Neuronal stem cell (in vitro differentiated cells): ENCODE measurements around the gene AVPR1B. TPM values are rescaled to one million over a fixed set of nuclear protein-coding genes. Genes with fewer than 3 reads are reported as not detected.
"Not testable (repeated sequence)": the region's sequence is repeated elsewhere in the genome, so short reads cannot be mapped to it uniquely, and the experiment has no call there.

Source experiments
- DNase-seq: peaks from one replicate; pipeline ENCODE4 v3.0.0-alpha.2; 2013; ENCODE audit warnings: low spot score
- H2AFZ ChIP-seq: one replicate; pipeline ENCODE4 v1.6.1; 2013; ENCODE audit warnings: mild to moderate bottlenecking, low read length, inconsistent platforms
- H2AK5ac ChIP-seq: 2 replicates; pipeline ENCODE4 v1.6.1; 2013; ENCODE audit warnings: low read depth, mild to moderate bottlenecking, inconsistent platforms, low read length, moderate library complexity, mixed read lengths
- H2BK120ac ChIP-seq: 2 replicates; pipeline ENCODE4 v1.6.1; 2013; ENCODE audit warnings: low read depth, mild to moderate bottlenecking, inconsistent platforms, low read length, moderate library complexity, mixed read lengths
- H2BK12ac ChIP-seq: one replicate; pipeline ENCODE4 v1.6.1; 2013; ENCODE audit warnings: low read length, inconsistent platforms
- H2BK15ac ChIP-seq: 2 replicates; pipeline ENCODE4 v1.6.1; 2013; ENCODE audit warnings: mild to moderate bottlenecking, low read length, inconsistent platforms, mixed read lengths
- H2BK5ac ChIP-seq: one replicate; pipeline ENCODE4 v1.6.1; 2013; ENCODE audit warnings: inconsistent platforms, mild to moderate bottlenecking, low read length, moderate library complexity
- H3K14ac ChIP-seq: one replicate; pipeline ENCODE4 v1.6.1; 2013; ENCODE audit warnings: low read length, inconsistent platforms
- H3K18ac ChIP-seq: 2 replicates; pipeline ENCODE4 v1.6.1; 2013; ENCODE audit warnings: low read length, inconsistent platforms
- H3K23ac ChIP-seq: 2 replicates; pipeline ENCODE4 v1.6.1; 2013; ENCODE audit warnings: low read depth, mild to moderate bottlenecking, mixed read lengths, low read length, inconsistent platforms; ENCODE audit not compliant: poor library complexity
- H3K27ac ChIP-seq: replicated peaks from 3 replicates; pipeline ENCODE4 v1.5.1; 2013; ENCODE audit warnings: low read length, inconsistent platforms
- H3K27me3 ChIP-seq, 3 experiments: 2 replicates each; pipeline ENCODE4 v1.6.1; 2013; ENCODE audit warnings: low read length in 3 of 3, mild to moderate bottlenecking in 2 of 3, inconsistent platforms in 1 of 3, low read depth in 1 of 3, mixed read lengths in 1 of 3, moderate library complexity in 1 of 3; ENCODE audit not compliant: control insufficient read depth in 3 of 3, insufficient read depth in 3 of 3
- H3K36me3 ChIP-seq, 2 donors: replicated peaks in 1 of 2; 2 replicates each; pipeline ENCODE4 v1.6.1; 2013; ENCODE audit warnings: low read length in 2 of 2; ENCODE audit not compliant: control insufficient read depth in 2 of 2, insufficient read depth in 2 of 2
- H3K4ac ChIP-seq: 2 replicates; pipeline ENCODE4 v1.6.1; 2013; ENCODE audit warnings: inconsistent platforms, mild to moderate bottlenecking, low read length, moderate library complexity
- H3K4me1 ChIP-seq, 2 donors: 1 replicate in 1 of 2; 2 replicates in 1 of 2; pipeline ENCODE4 v1.6.1; 2013; ENCODE audit warnings: low read length in 2 of 2, low read depth in 1 of 2; ENCODE audit not compliant: control insufficient read depth in 2 of 2, insufficient read depth in 1 of 2
- H3K4me2 ChIP-seq: one replicate; pipeline ENCODE4 v1.6.1; 2013; ENCODE audit warnings: mild to moderate bottlenecking, low read length, inconsistent platforms; ENCODE audit not compliant: insufficient read depth, poor library complexity, severe bottlenecking
- H3K4me3 ChIP-seq, 2 donors: 2 replicates each; pipeline ENCODE4 v1.5.1; 2013; ENCODE audit warnings: low read length in 2 of 2, mild to moderate bottlenecking in 2 of 2, inconsistent platforms in 1 of 2, moderate library complexity in 1 of 2
- H3K79me1 ChIP-seq: one replicate; pipeline ENCODE4 v1.6.1; 2013; ENCODE audit warnings: low read depth, mild to moderate bottlenecking, inconsistent platforms, low read length, moderate library complexity
- H3K9ac ChIP-seq: one replicate; pipeline ENCODE4 v1.6.1; 2013; ENCODE audit warnings: mild to moderate bottlenecking, low read depth, low read length, inconsistent platforms; ENCODE audit not compliant: poor library complexity
- H3K9me3 ChIP-seq, 2 donors: replicated peaks in 1 of 2; 2 replicates each; pipeline versions ENCODE3 to v1.6.1; 2013; ENCODE audit warnings: low read length in 2 of 2, mild to moderate bottlenecking in 2 of 2, inconsistent platforms in 1 of 2, low read depth in 1 of 2, mixed read lengths in 1 of 2, moderate library complexity in 1 of 2; ENCODE audit not compliant: control insufficient read depth in 2 of 2, insufficient read depth in 1 of 2
- H4K8ac ChIP-seq: one replicate; pipeline ENCODE4 v1.6.1; 2013; ENCODE audit warnings: low read depth, mild to moderate bottlenecking, inconsistent platforms, low read length, moderate library complexity
- H4K91ac ChIP-seq: one replicate; pipeline ENCODE4 v1.6.1; 2013; ENCODE audit warnings: low read length, low read depth, mild to moderate bottlenecking, inconsistent platforms; ENCODE audit not compliant: poor library complexity
- WGBS, 2 donors: extraction: QIAGEN DNeasy Blood & Tissue Kit; methylation state at CpG; one replicate each; pipeline ENCODE4 v1.1.7; 2013; ENCODE audit warnings: missing lambda C conversion rate in 2 of 2, mixed read lengths in 1 of 2; ENCODE audit not compliant: insufficient read length in 2 of 2, insufficient replicate concordance in 1 of 2; ENCODE audit errors: extremely low coverage in 2 of 2; 5-methylcytosine and 5-hydroxymethylcytosine counted together
- small RNA-seq: library from polyadenylated mRNA; stranded (forward); fragments of <200 nt; extraction: miRNeasy Mini kit (QIAGEN cat#:217004); gene quantifications from one replicate; pipeline ENCODE3, GENCODE V24; 2013; ENCODE audit not compliant: insufficient read depth

The AVPR1B gene

GRCh38 chr1:206064001-206064400 is 53.2 kb downstream of the AVPR1B start:
- not testable (repeated sequence) for H2AK5ac ChIP-seq, H3K18ac ChIP-seq, H3K4ac ChIP-seq, H2BK15ac ChIP-seq, H3K4me3 ChIP-seq, H2AFZ ChIP-seq, H2BK5ac ChIP-seq, H2BK120ac ChIP-seq, H2BK12ac ChIP-seq, H3K27ac ChIP-seq, H4K91ac ChIP-seq, H3K14ac ChIP-seq, H3K27me3 ChIP-seq, H3K4me2 ChIP-seq, DNase-seq, H3K36me3 ChIP-seq, H4K8ac ChIP-seq, H3K9ac ChIP-seq, H3K79me1 ChIP-seq, H3K23ac ChIP-seq, H3K4me1 ChIP-seq
- peaks cover 3 to 12% of the 10 kb centered on the region in 2 donors for H3K9me3 ChIP-seq
- WGBS, 2 donors: no CpG with 5 or more reads among the region's 35 CpGs

- Histone ChIP-seq H3K27me3 (peaks cover 0 to 3% (median 0%) of the 10 kb centered on the region in 3 experiments), H3K18ac (no peak overlapping the region), H3K27ac (no peak overlapping the region), H2AFZ (no peak overlapping the region), H2BK12ac (no peak overlapping the region), H3K4me1 (no peaks in the 10 kb centered on the region), H3K4me3 (peak overlapping the region in 1 of 2 donors; percentile 14), H3K36me3 (no peaks in the 10 kb centered on the region), H3K9ac (peak overlapping the region; percentile 0), H3K4ac (no peak overlapping the region), H4K8ac (no peak overlapping the region), H4K91ac (no peak overlapping the region), H2AK5ac (no peak overlapping the region), H3K79me1 (no peaks in the 10 kb centered on the region), H3K9me3 (peaks cover 3 to 12% of the 10 kb centered on the region in 2 donors), H3K4me2 (no peak overlapping the region), H2BK15ac (peak overlapping the region; percentile 37), H3K14ac (peak overlapping the region; percentile 87), H2BK120ac (no peak overlapping the region), H2BK5ac (no peak overlapping the region), H3K23ac (no peak overlapping the region)
- no CpG with 5 or more reads among the region's 6 CpGs for WGBS, 2 donors
- no peak for DNase-seq
Observed at GRCh38 chr1:206062464-206062863, 54.7 kb downstream of the AVPR1B start.

- no peak overlapping the region for H3K4me2 ChIP-seq
- no peak overlapping the region for H3K4ac ChIP-seq
- H2BK15ac ChIP-seq: no peak overlapping the region
- no peak overlapping the region for H2BK5ac ChIP-seq
- peaks cover 0 to 3% (median 0%) of the 10 kb centered on the region in 3 experiments for H3K27me3 ChIP-seq
- no peak overlapping the region for H4K91ac ChIP-seq
- DNase-seq: no peak
- no peak overlapping the region for H3K27ac ChIP-seq
- no peak overlapping the region for H2AFZ ChIP-seq
- no peak overlapping the region for H3K9ac ChIP-seq
- no peak overlapping the region for H3K23ac ChIP-seq
- H3K4me3 ChIP-seq: no peak overlapping the region
- no peak overlapping the region for H3K18ac ChIP-seq
- peaks cover 3 to 12% of the 10 kb centered on the region in 2 donors for H3K9me3 ChIP-seq
- no peak overlapping the region for H2BK120ac ChIP-seq
- H4K8ac ChIP-seq: no peak overlapping the region
- H2BK12ac ChIP-seq: no peak overlapping the region
- no peak overlapping the region for H2AK5ac ChIP-seq
- H3K14ac ChIP-seq: peak overlapping the region; percentile 57
- no peaks in the 10 kb centered on the region for H3K36me3 ChIP-seq
- H3K79me1 ChIP-seq: no peaks in the 10 kb centered on the region
- WGBS, 2 donors: no CpG with 5 or more reads among the region's 3 CpGs
- H3K4me1 ChIP-seq: no peaks in the 10 kb centered on the region
Observed at GRCh38 chr1:206060844-206061243, 56.3 kb downstream of the AVPR1B start.

Small RNAs within 50 kb of the gene (small RNA-seq; reads per million reads assigned to genes)
- not detected for gene RF00271
